Glomerular visceral epithelial cell (primary cell): ENCODE measurements around the gene SDHC.
A peak's percentile ranks its signal among the peaks of the same experiment; 100 is the strongest.
"Not testable (repeated sequence)": the region's sequence is repeated elsewhere in the genome, so short reads cannot be mapped to it uniquely, and the experiment has no call there.

ENCODE experiments used
- DNase-seq: peaks from one replicate; pipeline ENCODE4 v3.0.0-alpha.2; 2016; ENCODE audit errors: extremely low spot score

The SDHC gene

DNA sequence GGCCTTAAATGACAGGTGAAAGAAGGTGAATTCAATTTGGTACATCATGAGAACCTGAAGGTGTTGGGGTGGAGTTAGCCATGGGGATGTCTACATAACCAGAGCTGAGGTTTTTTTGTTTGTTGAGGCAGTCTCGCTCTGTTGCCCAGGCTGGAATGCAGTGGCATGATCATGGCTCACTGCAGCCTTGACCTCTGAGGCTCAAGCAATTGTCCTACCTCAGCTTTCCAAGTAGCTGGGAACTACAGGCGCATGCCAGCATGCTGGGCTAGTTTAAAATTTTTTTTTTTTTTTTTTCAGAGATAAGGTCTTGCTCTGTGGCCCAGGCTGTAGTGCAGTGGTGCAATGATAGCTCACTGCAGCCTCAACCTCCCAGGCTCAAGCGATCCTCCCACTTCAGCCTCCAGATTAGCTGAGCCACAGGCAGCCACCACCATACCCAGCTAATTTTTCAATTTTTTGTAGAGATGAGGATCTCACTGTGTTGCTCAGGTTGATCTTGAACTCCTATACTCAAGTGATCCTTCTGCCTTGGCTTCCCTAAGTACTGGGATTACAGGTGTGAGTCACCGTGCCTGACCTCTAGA, 2.5 kb upstream of the SDHC start:
- DNase-seq: peak; percentile 63

DNA sequence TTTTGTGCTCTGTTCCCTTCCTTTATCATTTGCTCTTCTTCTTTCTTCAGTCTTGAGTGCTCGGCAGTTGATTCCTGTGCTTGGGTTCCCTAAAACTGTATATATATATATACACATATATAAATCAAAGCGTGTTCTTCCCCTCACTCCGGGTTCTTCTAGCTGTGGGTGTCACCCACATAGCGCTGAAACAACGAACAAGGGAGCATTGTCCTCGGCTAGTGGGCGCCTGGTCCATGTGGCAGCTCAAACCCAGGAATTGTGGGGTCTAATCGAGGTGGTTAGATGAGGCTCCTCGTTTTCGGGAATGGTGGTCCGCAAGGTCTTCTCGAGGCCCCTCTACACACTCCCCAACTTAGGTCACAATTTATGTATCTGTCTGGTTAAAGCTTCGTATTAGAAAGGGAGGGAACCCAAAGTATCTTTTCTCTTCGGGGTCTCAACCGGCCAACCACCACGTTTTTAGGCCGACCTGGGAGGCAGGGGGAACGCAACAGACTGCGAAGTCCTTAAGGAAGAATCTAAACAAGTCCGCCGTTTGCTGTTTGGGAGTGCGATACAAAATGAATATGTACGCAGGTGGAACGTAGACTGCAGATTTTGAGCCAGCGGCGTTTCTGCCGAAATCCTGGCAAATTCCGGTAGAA, 504 bp upstream of the SDHC start:
- no peak for DNase-seq

DNA sequence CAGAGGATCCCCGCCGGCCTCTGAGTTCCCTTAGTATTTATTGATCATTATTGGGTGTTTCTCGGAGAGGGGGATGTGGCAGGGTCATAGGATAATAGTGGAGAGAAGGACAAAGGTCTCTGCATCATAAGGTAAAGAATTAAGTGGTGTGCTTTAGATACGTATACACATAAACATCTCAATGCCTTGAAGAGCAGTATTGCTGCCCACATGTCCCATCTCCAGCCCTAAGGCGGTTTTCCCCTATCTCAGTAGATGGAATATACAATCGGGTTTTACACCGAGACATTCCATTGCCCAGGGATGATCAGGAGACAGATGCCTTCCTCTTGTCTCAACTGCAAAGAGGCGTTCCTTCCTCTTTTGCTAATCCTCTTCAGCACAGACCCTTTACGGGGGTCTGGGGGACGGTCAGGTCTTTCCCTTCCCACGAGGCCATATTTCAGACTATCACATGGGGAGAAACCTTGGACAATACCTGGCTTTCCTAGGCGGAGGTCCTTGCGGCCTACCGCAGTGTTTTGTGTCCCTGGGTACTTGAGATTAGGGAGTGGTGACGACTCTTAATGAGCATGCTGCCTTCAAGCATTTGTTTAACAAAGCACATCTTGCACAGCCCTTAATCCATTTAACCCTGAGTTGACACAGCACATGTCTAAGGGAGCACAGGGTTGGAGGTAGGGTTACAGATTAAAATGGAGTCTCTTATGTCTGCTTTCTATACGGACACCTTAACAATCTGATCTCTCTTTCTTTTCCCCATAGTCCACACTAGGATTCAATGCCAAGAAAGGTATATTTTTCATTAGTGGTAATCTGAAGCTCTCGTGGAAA, 1.9 kb downstream of the SDHC start:
- not testable (repeated sequence) for DNase-seq

DNA sequence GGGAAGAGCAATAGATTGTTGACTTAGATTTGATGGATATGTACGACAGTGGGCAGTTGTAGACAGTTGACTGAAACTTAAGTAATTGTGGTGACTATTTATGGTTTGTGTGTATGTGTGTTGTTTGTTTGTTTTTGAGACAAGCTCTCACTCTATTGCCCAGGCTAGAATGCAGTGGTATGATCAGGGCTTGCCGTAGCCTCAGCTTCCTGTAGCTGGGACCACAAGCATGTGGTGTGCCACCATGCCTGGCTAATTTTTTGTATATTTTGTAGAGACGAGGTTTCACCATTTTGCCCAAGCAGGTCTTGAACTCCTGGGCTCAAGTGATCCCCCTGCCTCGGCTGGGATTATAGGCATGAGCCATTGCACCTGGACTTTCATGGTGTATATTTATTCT, 9.8 kb downstream of the SDHC start:
- DNase-seq: no peak

DNA sequence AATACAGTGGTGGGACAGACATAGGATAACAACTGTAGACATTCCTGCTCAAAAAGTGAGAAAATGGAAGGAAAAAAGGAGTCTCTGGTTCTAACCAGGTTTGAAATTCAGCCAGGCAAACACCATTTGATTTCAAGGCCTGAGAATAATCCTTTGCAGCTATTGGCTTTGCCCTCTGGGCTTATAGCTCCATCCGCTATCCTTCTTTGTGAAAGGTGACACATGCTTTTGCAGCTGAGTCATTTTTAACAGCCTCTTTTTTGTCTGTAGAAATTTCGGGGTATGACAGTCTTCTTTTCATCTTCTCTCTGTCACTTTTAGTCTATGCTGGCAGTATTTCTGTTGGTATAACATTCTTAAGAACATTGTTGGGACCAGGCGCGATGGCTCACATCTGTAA, 16.2 kb downstream of the SDHC start:
- no peak for DNase-seq

DNA sequence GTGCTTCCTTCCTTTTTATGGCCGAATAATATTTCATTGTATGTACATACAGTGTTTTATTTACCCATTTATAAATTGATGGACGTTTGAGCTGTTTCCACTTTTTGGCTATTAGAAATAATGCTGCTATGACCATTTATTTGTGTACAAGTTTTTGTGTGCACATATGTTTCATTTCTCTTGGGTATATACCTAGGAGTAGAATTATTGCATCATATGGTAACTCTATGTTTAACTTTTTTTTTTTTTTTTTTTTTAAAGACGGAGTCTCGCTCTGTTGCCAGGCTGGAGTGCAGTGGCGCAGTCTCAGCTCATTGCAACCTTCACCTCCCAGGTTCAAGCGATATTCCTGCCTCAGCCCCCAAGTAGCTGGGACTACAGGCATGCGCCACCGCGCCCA, 19.0 kb downstream of the SDHC start:
- no peak for DNase-seq

DNA sequence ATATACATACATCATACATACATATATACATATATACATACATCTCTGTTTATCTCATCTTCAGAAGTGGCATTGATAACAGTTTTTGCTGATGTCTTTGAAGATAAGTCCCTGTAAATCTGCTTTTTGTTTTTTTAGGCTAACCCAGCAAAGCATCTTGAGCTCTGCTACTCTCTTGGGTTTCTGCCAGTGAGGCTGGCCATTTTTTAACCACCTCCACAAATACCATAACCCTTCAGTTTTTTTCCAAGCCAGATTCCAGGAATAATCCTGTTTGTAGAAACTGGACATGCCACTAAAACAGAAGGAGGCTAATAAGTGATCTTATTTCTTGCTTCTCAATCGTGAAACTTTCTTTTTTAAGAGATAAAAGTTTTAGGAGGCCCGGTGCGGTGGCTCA, 21.6 kb downstream of the SDHC start:
- DNase-seq: no peak

DNA sequence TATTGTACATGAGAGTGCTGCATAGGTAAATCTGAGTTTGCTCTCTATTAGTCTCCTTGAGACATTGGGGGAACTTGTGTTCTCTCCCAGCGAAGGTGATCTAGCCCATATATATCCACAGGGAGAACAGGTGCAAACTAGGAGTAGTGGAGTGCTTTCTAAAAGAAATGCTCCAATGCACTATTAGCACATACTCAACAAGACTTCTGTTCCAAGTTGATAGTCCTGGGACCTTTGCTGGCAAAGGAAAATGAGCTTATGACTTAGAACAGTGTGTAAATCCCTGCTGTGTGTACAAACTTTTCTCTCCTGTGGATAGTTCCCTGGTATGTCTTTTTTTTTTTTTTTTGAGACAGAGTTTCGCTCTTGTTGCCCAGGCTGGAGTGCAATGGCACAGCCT, 28.0 kb downstream of the SDHC start:
- no peak for DNase-seq

DNA sequence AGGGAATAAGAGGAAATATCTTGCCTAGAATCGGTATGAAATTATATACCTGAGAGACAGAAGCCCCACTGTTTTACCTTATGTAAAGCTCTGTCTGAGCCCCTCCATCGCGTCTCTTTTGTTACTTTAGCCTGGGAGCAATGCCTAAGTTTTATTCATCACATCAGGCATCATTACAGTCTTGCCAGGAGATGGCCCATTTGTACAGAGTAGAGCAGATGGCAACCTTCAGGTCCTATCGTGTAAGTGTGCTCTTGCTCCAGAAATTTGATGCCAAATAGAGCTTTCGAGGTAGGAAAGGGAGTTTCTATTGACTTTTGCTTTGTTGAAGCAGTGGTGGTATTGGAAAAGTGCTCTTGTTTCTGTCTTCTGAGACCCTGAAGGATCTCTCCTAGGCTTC, 28.6 kb downstream of the SDHC start:
- no peak for DNase-seq

DNA sequence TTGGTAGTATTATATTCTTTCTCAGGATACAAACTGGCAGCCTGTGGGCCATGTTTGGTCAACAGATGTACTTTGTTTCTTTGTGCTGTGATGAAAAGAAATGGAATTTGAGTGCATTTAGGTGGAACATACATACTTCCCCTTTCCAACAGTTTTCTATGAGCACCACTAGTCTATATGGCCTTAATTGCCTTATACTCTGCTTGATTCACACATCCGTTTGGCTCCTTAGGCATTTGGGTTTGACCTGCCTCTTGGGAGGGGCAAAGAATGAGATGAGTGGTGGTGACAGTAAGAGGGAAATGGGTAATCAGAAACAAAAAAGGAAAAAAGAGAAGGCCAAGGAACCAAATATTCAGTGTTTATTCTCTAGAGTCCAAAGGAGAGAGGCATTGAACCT, 36.5 kb downstream of the SDHC start:
- DNase-seq: no peak

DNA sequence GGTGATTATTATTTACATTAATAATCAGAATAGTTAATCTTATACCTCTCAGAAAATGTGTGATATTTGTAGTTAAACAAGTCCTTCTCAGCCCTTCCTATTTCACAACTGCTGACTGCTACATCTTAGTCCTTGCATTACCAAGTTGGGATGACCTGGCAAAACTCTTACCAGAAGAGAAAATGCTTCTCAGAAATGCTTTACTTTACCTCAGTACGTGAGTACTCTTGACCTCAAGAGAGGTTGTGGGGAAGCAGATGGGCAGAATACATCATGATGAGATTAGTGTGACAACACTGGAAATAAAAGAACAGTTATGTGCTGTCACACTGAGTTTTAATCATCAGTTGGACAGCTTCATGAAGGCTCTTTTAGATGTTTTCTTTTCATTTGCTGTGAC, 37.3 kb downstream of the SDHC start:
- DNase-seq: no peak

DNA sequence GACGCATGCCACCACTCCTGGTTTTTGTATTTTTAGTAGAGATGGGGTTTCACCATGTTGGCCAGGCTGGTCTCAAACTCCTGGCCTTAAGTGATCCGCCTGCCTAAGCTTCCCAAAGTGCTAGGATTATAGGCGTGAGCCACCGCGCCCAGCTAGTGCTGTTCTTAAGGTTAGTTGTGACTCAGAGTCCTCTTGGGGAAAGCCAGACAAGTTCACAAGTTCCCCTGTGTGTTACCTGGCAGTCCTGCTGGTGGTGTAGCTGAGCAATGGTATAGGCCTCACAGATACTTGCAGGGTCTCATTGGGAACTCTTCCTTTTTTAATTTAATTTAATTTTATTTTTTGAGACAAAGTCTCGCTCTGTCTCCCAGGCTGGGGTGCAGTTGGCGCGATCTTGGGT, 42.9 kb downstream of the SDHC start:
- no peak for DNase-seq

DNA sequence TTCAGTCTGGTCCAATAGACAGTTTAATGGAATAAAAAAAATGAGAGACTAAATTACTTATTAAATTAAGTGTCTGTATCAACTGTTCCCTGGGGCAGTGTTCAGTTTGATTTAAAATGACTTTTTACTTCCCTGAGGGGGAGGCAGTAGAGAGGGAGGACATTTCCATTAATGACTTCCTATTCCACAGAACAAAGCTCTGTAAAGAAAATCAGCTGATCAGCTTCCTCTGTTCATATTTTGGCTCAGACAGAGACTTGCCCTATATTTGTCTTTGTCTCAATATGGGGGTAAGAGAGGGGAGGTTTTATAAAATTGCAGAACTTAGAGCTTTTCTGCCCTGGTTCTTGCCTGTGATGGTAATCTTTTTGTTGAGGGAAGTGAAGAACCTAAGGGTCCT, 45.1 kb downstream of the SDHC start:
- no peak for DNase-seq

DNA sequence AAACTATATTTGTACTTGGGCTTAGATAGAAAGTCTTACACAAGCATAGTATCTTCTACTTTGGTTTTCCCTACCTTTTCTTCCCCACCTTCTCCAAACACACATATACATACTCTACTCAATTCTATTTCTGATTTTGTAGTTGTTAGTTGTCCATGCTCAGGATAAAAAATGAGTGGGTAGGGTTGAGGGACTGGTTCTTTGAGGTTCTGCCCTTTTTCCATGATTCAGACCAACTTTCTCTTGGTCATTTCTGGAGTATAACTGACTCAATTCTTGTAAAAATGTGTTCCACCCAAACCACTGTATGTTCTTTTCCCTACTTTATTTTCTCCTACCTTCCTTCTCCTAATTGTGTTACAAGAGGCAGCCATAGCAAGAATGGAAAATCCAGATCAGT, 50.2 kb downstream of the SDHC start:
- DNase-seq: no peak

DNA sequence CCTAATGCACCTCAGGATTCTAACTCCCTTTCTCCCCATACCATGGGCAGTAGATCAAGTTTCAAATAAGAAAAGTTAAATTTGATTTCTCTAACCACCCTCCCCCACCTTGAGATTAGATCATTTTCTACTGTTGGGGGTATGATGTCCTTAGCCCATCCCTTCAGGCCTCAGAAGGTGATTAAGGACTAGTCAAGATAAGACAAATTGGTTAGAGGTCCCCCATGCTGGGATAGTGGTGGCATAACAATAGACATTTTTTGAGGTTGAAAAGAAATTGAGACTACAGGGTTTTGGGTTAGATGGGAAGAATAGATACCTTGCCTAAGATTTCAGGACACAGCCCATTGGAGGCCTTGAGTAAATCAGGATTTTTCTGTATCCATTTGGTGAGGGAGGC, 51.0 kb downstream of the SDHC start:
- DNase-seq: no peak

DNA sequence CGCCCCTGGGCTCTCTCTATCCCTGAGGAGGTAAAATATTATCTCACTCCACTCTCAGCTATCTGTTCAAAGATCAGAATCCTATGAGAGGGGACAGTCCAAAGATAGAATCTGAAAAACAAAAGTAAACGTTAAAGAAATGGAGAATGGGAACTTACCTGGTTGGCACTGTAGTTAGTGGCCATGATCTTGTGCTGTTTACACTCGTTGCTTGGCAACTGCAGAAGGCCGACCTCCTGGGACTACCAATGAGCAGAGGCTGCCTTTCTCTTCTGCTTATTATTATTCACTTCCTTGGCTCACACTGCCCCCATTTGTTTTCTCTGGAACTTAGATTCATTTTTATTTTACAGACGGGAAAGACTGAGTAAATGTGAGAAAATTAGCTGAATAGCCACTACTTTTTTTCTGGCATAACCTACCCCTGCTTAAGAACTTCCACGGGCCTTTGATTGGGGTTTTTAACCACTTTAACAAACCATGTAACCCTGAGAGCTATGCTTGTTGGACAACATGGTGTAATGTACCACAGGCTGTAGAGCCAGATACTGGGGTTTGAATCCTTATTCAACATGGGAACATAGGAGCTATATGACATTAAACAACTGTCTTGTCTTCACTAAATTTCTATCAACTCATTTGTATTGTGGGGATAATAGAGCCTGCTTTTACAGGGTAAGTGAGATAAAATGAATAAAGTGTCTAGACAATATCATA, 53.7 kb downstream of the SDHC start, which contains the start of gene CFAP126:
Gene CFAP126, minus strand, starts transcription at position 193 of the 717 bp plus-strand sequence. Its CDS starts 8 bp downstream, at position 185.
- peak; percentile 43 for DNase-seq

DNA sequence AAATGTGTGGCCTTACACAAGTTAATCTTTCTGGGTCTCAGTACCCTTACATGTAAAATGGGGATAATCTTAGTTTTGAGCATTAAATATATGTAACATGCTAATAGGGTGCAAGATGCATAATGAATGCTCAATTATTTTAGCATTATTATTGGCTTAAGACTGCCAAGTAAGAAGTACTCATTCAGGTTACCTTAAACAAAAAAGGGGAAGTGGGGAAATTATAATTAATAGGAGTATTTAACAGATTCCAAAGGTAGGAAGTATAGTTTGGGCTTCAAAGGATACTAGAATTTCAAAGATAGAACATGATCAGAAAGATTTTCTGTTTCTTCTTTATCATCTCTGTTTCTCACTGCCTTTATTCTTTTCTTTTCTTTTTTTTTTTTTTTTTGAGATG, 59.3 kb downstream of the SDHC start:
- no peak for DNase-seq

DNA sequence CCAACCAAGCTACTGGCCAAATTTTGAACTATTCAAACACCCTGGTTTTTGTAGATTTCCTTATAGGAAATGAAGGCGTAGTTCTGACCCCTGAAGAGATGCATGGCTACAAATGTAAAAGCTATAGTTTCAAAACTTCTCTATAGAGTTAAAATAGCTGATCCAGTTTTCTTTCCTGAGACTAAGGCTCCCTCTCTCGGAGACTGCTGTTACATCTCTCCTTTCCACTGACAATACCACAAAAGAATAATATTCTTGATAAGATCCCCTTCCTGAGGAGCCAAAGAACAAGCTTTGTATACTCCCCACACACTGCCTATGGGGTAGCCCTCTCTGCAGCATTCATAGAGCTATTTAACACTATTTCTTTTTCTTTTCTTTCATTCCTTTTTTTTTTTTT, 60.2 kb downstream of the SDHC start:
- no peak for DNase-seq

DNA sequence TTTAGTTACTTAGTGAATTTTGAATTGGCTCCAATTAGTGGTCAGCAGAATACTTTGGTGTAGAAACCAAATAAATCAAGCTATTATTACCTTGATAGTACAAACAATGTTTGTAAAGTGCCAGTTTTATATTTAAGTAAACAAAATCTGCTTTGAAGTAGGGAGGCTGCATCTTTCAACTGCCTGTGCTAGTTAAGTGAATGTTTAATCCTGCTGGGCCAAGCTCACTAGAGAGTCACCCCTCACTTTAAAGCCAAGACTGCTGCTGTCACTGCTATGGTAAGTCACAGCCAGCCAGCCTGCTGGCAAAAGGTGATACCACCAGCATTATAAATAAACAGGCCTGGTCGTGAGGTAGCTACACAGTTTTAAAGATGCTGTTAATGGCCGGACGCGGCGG, 63.8 kb downstream of the SDHC start:
- no peak for DNase-seq

DNA sequence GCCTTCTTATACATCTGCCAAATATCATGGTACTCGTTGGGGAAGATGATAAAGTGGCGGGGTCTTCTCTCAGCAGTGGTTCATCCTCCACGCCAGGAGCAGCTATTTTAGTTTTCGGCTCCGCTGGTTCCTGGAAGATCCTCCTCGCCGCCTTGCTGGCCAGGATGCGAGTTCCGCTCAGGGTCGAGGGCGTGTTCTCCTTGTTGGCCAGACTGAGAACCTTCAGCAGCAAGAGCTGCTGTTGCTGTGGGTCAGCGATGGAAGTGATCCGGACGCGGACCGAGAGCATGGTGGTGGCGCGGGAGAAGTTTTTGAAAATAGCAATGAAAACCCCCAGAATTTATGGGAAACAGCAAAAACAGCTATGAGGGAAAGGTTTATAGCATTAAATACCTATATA, 64.9 kb downstream of the SDHC start:
- DNase-seq: no peak

DNA sequence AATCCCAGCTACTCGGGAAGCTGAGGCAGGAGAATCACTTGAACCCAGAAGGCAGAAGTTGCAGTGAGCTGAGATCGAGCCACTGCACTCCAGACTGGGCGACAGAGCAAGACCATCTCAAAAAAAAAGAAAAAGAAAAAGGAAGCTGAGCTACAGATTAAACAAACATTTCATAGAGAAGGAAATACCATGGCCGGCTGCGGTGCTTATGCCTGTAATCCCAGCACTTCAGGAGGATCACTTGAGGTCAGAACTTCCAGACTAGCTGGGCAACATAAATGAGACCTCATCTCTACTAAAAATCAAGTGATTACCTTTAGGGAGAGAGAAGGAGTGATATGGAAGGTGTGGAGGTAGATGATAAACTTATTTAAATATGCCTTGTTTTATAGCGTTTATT, 67.5 kb downstream of the SDHC start:
- DNase-seq: no peak

DNA sequence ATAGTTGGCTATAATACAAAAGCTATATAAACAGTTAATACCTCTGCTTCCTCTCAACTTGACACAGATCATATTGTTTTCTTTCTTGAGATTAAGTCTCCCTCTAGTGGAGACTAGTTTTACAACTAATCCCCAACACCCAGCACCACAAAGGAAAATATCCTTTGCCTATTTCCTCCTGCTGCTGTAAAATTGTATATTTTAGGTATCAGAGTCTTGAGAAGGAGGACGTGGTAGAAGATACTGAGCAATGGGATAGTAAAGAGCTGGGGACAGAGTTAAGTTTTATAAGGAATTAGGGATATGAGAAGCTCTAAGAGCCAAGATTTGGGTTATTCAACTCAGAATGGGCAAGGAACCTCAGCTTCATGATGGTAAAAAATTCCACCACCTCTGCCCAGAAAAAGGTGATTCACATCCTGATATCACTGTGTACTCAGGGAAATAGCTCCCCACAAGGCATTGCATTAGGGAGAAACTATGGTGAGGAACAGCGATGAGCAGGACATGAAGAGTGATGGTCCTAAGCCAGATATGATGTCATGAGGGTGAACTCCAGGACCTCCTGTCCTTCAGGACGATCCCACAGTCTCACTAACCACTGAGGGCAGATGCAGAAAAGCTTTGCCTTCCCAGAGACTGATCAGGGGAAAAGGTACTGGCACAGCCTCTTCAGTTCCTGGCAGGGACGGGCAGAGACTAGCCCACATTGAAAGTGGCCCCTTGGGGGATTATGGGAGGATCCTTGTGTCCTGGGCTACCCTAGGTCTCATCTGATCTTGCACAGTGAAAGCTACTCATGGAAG, 68.2 kb downstream of the SDHC start:
- DNase-seq: peak; percentile 66
